ENCODE data around the gene ZNF440. TPM values are rescaled to one million over a fixed set of nuclear protein-coding genes. Genes with fewer than 3 reads are reported as not detected.

The ZNF440 gene
- total and polyA plus RNA-seq, 10 of the 15 experiments (the other 5 are each of a cell fraction or from before 2014, with no cell fraction given): 1.3 to 8.9 (median 3.8) TPM

GRCh38 chr19:11882606-11883005, 68.5 kb downstream of the ZNF440 start:
- in situ Hi-C loops (cut with MboI): no loop called here
- CTCF ChIA-PET: interaction anchor here (0.6 to 2.7 kb wide), 7 partner anchors 9 to 258 kb away, joined by 3 to 8 read pairs (median 5); partner anchors contain the start of gene ZNF491

More at GRCh38 chr19:11882606-11883005, 68.5 kb downstream of the ZNF440 start:
- H3K36me3 ChIP-seq (ENCODE audit: control insufficient read depth in 2 of 2, insufficient read depth in 2 of 2, low read length in 1 of 2): no peaks in the 10 kb centered on the region
- DNase-seq (ENCODE audit: low read depth, low spot score) (no peak), ATAC-seq (no peak), FAIRE-seq (no peak)
- no TSS peak for BruUV-seq (replicated peaks)
- no peak overlapping the region for H2AFZ ChIP-seq (ENCODE audit: control insufficient read depth, low read depth, low read length)
- H3K27ac ChIP-seq (ENCODE audit: control insufficient read depth, insufficient read depth): no peak overlapping the region
- H3K4me3 ChIP-seq: no peak overlapping the region
- H3K4me2 ChIP-seq (ENCODE audit: control insufficient read depth, insufficient read depth): no peak overlapping the region
- peaks cover 2% of the 10 kb centered on the region; the same call in 2 of the 3 replicates for H3K9me3 ChIP-seq (replicated peaks; ENCODE audit: control insufficient read depth, insufficient read depth, low read length)
- no peak overlapping the region for H3K9ac ChIP-seq (ENCODE audit: control insufficient read depth, insufficient read depth, low read length)
- intact Hi-C loops (cut with micrococcal nuclease; ENCODE audit: unreplicated experiment): no loop called here
- TF ChIP-seq LARP7 (IDR thresholded peaks at IDR 0.05) (no peak), ZSCAN29 (IDR thresholded peaks at IDR 0.05) (no peak), IKZF2 (IDR thresholded peaks at IDR 0.05) (no peak), RFX5 (IDR thresholded peaks at IDR 0.05; ENCODE audit: low read depth, low read length) (no peak), MYB (IDR thresholded peaks at IDR 0.05; ENCODE audit: borderline replicate concordance, low read depth, low read length) (no peak), POLR2AphosphoS5 (IDR thresholded peaks at IDR 0.05; ENCODE audit: low read length) (no peak), EED (IDR thresholded peaks at IDR 0.05; ENCODE audit: low read depth) (no peak), NR2C1 (IDR thresholded peaks at IDR 0.05) (no peak), HDGF (IDR thresholded peaks at IDR 0.05) (no peak), SMARCA5 (IDR thresholded peaks at IDR 0.05) (no peak), IRF5 (IDR thresholded peaks at IDR 0.05; ENCODE audit: borderline replicate concordance) (no peak), RELA (IDR thresholded peaks at IDR 0.05; ENCODE audit: borderline replicate concordance, partially characterized antibody) (no peak), NR2F1 (conservative IDR thresholded peaks at IDR 0.05) (no peak), BMI1 (IDR thresholded peaks at IDR 0.05; ENCODE audit: borderline replicate concordance) (no peak), YBX1 (IDR thresholded peaks at IDR 0.05) (no peak), CEBPB (IDR thresholded peaks at IDR 0.05; ENCODE audit: borderline replicate concordance in 1 of 2, low read depth in 2 of 2, low read length in 2 of 2) (no peak), EP300 (IDR thresholded peaks at IDR 0.05; ENCODE audit: borderline replicate concordance in 1 of 2, control insufficient read depth in 1 of 2, low read depth in 2 of 2, low read length in 2 of 2) (no peak), ZNF24 (IDR thresholded peaks at IDR 0.05) (no peak), SIX5 (IDR thresholded peaks at IDR 0.05; ENCODE audit: low read depth, low read length, severe bottlenecking) (no peak)
- H3K4me1 ChIP-seq (ENCODE audit: control insufficient read depth, insufficient read depth, low read length): no peaks in the 10 kb centered on the region; the same call in 1 of the 2 replicates
- SMC1A ChIA-PET (ENCODE audit: uncharacterized antibody, unreplicated experiment): interaction anchor here (1.9 kb wide), 1 partner anchor 85 kb away, joined by 7 read pairs; the partner anchor contains the start of gene ZNF491
- no peaks in the 10 kb centered on the region for H3K27me3 ChIP-seq (replicated peaks in 1 of 2; ENCODE audit: control insufficient read depth in 2 of 2, insufficient read depth in 2 of 2, low read length in 1 of 2)
- no peaks in the 10 kb centered on the region for H3K79me2 ChIP-seq (ENCODE audit: control insufficient read depth, insufficient read depth, low read length)
- RAD21 ChIA-PET (ENCODE audit: unreplicated experiment): interaction anchor here (1.5 kb wide), 1 partner anchor 85 kb away, joined by 4 read pairs; no protein-coding TSS in a partner anchor
- H4K20me1 ChIP-seq (ENCODE audit: control insufficient read depth, insufficient read depth): no peaks in the 10 kb centered on the region
- POLR2A ChIA-PET: no interaction called here
- WGBS (ENCODE audit: insufficient coverage, insufficient replicate concordance, low lambda C conversion rate, missing lambda C conversion rate): 33% methylated on average over 2 of the region's 2 CpGs
